Glomerular visceral epithelial cell (primary cell): ENCODE data around the gene NCAPG2.

Experiments
- DNase-seq: peaks from one replicate; pipeline ENCODE4 v3.0.0-alpha.2; 2016; ENCODE audit errors: extremely low spot score

NCAPG2 gene

GRCh38 chr7:158704524-158705233 lies at the start of gene NCAPG2:
TSS of gene NCAPG2 (minus strand) at chr7:158704804. CDS start at chr7:158701899, 2,905 bp downstream.
- DNase-seq, result peak; percentile 99

- no peak for DNase-seq
These were observed 49.3 kb upstream of the NCAPG2 start for GRCh38 chr7:158753900-158754299.

DNA sequence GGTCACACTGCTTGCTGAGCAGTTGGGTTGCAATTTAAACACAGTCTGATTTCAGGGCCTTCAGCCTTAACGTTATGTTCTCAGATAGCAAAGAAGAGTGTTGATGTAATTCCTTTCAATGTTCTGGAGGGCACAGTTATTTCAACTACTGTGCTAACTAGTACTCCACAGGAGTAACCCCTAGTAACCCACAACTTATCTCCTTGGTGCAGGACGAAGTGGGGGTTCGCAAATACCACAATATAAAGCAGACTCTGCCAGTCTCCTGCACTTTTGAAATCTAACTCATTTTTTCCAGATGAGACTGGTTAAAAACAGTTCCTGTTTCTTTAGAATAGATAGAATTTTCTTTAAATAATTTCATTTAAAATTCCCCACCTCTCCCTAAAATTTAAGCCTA lies 47.1 kb upstream of the NCAPG2 start:
- DNase-seq, result no peak

DNA sequence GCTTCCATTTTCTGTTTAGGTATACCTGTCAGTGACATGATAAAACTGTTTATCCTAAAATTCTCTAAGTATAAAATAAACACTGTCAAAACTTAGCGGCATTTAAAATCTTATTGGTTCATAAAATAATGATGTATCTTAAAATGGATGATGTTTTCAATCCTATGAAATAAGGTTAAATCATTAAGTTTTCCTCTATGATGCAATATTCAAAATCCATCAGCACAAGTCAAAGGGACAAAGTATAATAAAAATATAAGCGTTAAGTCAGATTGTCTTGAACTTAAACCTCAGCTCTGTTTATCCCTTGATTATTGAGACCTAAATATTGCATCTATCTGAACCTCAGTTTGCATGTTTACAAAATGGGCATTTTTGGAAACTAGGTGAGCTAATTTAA lies 46.6 kb upstream of the NCAPG2 start:
- no peak for DNase-seq

GRCh38 chr7:158750702-158751101 lies 46.1 kb upstream of the NCAPG2 start:
- no peak for DNase-seq

DNA sequence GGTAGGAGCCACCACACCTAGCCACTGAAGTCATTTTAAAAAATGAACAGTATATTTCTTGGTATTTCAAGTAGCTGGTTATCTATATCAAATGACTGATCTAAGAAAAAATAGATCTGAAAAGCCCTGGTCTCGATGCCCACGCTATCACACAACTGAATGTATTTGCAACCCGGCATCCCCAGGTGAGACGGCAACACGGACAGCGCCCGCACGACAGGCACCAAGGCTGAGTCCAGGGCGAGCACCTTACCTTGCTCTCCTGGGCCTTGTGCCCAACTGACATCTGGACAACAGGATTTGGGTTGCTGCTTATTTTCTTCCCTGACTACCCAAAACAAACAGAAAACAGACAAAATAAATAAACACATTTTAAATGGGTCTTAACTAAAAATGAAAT lies 44.8 kb upstream of the NCAPG2 start:
- DNase-seq, result no peak

DNA sequence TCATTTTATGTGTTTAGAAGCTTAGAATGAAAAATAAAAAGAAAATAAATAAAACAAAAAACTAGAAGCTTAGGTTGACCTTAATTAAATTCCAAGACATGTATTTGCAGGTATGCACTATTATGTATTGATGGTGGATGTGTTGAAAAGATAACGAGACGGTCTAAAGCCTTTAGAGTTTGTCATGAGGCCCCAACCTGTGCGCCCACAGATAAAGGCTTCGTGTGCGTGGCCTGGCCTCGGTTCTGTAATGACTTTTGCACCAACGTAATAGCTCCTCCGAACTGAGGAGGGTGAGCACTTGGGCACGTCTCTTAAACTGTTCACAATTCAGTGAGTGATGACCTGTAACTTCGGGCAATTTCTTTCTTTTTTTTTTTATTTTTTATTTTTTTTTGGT lies 43.7 kb upstream of the NCAPG2 start:
- no peak for DNase-seq

DNA sequence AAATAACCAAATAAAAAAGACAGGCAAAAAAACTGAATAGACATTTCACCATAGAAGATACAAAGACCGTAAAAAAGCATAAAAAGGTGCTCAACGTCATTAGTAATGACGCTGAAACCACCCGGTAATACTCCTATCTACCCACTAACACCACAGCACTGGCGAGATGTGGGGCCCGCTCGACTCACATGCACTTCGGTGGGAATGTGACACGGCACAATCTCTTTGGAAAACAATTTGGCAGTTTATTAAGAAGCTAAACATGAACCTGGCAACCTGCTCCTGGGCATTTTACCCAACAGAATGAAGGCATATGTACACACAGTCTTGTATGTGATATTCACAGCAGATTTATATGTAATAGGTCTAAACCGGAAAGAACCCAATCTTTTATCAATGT lies 42.8 kb upstream of the NCAPG2 start:
- no peak for DNase-seq

DNA sequence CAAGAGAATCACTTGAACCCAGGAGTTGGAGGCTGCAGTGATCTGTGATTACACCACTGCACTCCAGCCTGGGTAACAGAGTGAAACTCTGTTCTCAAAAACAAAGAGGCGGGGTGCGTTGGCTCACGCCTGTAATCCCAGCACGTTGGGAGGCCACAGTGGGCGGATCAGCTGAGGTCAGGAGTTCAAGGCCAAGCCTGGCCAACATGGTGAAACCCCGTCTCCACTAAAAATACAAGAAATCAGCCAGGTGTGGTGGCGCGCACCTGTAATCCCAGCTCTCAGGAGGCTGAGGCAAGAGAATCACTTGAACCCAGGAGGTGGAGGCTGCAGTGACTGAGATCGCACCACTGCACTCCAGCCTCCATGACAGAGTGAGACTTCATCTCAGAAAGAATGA lies 42.4 kb upstream of the NCAPG2 start:
- DNase-seq, result no peak

DNA sequence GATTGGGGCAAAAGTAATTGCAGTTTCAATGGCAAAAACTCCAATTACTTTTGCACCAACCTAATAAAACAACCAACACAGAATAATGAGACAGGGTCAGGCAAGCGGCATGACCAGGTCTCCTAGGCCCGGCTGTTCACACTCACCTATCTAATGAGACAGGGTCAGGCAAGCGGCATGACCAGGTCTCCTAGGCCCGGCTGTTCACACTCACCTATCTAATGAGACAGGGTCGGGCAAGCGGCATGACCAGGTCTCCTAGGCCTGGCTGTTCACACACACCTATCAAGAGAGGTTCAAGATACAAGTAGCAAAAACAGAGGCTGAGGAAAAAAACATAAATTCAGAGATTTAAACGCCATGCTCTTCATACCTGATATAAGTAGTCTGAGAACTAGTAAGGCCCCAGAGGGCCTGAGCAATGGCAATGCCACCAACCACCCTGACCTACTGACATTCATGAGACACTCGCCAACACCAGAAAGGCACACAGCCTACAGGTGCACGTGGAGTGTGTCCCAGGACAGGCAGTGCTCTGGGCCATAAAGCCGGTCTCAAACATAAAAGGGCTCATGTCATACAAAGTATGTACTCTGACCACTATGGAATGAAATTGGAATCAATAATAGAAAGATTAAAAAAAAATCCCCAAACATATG lies 40.6 kb upstream of the NCAPG2 start:
- DNase-seq, result no peak

GRCh38 chr7:158744070-158744469 lies 39.5 kb upstream of the NCAPG2 start:
- DNase-seq, result no peak

DNA sequence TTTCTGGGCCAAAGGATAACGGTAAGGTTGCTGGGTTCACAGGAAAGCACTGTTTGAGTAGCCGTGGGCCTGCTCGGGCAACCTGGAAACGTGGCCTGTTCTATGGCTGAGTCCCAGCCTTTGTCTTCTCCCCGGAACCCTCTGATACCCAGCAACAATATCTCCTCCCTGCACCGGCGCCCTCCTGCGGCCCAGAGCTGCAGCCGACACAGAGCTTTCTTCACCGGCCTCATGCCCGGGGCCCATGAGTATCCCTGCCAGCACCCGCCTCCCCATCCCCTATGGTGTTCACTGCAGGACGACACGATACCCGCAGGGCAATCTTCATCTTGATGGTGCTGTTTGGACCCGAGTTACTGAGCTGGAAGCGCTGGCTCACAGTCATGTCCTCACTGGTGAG lies 38.6 kb upstream of the NCAPG2 start:
- no peak for DNase-seq

DNA sequence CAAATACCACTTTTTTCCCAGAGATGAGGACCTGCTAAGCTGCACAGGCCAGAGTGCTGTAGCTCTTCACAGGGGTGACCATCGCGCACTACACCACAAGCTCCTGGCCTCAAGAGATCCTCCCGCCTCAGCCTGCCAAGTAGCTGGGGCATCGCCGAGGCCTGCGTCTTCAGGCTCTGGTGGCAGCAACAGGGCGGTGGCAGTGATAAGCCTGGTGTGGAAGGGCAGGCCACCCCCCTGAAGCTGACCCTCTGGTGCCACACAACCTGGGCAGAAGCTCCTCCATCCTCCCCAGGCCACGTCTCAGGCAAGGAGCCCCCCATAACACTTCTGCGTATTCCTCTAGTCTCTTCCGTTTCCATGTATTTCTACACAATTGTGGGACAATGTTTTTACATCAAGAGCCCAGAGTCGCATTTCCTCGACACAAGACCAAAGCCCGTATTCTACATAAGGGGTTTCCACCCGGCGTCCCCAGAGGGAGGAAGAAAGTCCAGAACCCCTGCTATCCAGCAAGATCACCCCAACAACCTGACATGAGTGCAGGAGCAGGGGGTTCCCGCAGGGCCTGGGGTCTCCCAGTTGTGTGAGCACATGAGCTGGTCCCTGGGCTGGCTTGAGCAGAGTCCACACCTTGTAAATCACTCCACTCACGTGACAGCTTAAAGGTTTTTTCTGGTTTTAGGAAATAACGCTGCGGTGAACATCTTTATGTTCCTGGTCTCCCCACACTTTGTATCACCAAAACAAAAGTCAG lies 37.6 kb upstream of the NCAPG2 start:
- DNase-seq, result no peak

- DNase-seq, result no peak
These were observed 36.7 kb upstream of the NCAPG2 start for GRCh38 chr7:158741294-158741666.

DNA sequence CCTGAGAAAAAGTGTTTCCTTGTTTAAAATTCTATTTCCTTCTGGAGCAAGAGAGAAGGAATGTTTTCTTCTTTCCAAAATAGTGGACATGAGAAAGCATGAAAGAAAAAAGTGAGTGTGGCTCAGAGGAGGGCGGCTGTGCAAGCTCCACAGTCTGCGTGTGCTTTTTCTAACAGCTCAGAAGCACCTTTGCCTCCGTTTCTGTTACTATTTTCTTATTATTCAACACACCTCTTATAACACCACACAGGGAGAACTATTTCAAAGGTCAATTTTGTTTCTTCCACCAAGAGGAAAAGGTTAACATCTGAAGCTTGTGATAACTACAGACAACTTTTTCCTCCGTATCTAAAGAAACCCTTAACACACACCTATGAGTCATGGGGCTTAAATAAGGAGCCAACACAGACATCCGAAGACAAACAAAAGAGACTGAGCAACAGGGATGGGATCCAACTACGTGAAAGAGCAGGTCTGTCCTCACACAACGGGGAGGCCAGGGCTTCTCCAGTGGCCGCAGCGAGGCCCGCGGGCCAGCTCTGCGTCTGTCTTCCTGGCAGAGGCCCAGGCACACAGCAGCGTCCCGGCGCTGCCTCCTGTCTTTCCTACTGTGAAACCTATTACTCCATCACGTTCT lies 36.2 kb upstream of the NCAPG2 start:
- DNase-seq, result peak; percentile 39

DNA sequence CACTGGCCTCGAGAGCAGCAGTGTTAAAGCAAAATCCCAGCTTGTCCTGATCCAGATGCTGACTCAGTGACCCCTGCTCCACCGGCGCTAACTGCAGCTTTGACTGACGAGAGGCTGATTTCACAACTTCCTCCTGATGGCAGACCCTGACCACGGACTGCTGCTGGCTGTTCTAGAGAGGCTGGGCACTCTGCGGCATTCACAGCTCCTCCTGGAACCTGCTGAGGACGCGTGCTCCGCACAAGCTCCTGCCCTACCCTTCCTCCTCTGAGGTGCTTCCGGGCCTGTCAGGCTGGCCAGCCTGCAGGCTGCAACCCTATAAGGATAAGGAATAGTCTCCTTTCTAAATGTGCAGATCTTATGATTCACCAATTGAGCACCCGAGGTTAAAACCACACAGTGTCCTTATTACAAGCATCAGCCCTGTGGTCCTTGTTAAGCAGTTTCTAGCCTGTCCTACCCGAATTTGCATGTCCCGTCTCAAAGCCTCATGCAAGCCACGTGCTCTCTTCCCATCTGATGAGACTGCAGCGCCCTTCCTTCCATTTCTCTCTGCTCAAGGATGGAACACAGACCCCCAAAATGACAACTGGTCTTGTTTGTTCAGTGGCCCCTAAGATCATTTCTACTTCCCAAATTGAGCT lies 35.5 kb upstream of the NCAPG2 start:
- peak; percentile 79 for DNase-seq

DNA sequence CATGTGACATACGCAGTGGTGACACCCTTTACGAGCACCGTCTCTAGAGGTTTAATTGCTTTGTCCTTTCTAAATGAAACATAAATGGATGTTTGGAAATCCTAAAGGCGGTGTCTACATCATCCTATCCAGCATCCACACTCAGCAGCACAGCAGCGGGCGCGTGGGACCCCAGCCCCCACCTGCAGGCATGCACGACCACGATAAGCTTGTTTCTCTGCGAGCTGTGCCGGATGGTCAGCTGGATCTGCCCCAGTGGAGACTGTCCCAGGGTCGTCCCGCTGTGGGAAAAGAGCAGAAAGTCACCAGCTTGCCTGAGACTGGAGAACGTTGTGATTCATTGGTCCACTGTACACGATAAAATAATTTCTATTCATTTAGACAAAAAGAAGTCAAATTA lies 34.2 kb upstream of the NCAPG2 start:
- DNase-seq, result no peak

DNA sequence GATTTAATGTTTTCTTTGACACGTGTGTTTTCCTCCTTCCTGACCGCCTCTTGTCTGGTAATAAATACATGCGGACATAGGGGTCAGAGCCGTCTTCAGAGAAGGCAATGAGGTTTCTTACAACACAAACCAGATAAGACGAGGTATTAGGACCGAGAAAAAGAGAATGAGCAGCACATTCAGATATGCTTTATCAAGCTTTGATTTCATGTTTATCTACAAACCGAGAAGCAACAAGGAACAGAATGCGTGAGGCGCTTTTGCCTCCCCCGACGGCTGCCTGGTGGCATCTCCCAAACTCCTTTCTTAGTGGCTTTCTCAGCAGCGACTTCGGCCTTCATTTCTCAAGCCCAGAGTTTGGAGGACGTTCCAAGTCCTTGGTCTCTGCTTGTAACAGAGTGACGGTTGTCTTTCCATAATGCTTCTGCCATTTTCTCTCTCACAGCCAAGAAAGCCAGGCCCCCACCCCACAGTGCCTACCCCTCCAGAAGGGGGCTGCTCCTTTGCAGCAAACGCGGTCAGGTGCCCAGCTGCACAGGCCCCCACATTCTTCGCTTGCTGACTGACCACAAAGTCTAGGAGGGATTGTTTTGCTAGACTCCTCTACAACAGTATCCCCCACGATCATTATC lies 32.6 kb upstream of the NCAPG2 start:
- no peak for DNase-seq

DNA sequence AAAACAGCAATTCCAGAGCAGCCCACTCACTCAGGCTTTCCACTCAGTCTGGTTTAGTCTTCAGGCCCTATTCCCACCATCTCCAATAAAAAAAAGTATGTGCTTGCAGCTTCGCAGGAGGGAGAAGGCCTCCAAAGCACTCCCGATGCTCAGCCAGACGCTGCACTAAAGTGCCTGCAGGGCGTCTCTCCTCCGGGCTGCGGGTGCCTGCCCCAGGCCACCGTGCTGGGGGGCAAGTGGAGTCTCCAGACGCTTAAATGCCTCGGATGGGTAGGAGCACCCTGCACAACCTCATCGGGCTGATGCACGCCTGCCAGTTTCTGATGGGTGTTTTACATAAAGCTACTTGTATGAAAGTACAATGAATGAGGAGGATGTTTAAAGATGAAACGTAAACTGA lies 31.3 kb upstream of the NCAPG2 start:
- no peak for DNase-seq

- DNase-seq, result no peak
These were observed 30.3 kb upstream of the NCAPG2 start for GRCh38 chr7:158734861-158735260.

- no peak for DNase-seq
These were observed 29.3 kb upstream of the NCAPG2 start for GRCh38 chr7:158733775-158734494.
